Keratinocyte (primary cell): ENCODE measurements around the gene RABGGTB. TPM values are rescaled to one million over a fixed set of nuclear protein-coding genes. Genes with fewer than 3 reads are reported as not detected.

Experiments used
- DNase-seq: peaks from one replicate; pipeline ENCODE4 v3.0.0-alpha.2; 2011; ENCODE audit warnings: low read depth, missing footprints, low spot score
- FAIRE-seq: peaks from 2 replicates; lab custom pipeline; 2011; peaks lifted over from hg19 to GRCh38; lab: Jason Lieb, UNC
- H2AFZ ChIP-seq: 2 replicates; pipeline ENCODE4 v1.6.0; 2012; ENCODE audit warnings: low read length, control low read depth, inconsistent platforms; ENCODE audit not compliant: control insufficient read depth
- H3K27ac ChIP-seq: 2 replicates; pipeline ENCODE4 v1.5.1; 2011; ENCODE audit warnings: low read length; ENCODE audit not compliant: control insufficient read depth, insufficient read depth
- H3K27me3 ChIP-seq: 3 replicates; pipeline ENCODE4 v1.6.0; 2011; ENCODE audit warnings: low read length; ENCODE audit not compliant: control insufficient read depth, insufficient read depth; ENCODE audit errors: extremely low read depth
- H3K36me3 ChIP-seq, 2 experiments: 2 replicates in 1 of 2; 3 replicates in 1 of 2; pipeline ENCODE4 v1.5.1; 2011; ENCODE audit warnings: low read length in 2 of 2, mild to moderate bottlenecking in 1 of 2; ENCODE audit not compliant: control insufficient read depth in 2 of 2, insufficient read depth in 2 of 2; ENCODE audit errors: extremely low read depth in 1 of 2
- H3K4me1 ChIP-seq: 3 replicates; pipeline ENCODE4 v1.5.1; 2011; ENCODE audit warnings: low read length; ENCODE audit not compliant: control insufficient read depth, insufficient read depth; ENCODE audit errors: extremely low read depth
- H3K4me2 ChIP-seq: 3 replicates; pipeline ENCODE4 v1.6.0; 2011; ENCODE audit warnings: low read depth, low read length; ENCODE audit not compliant: control insufficient read depth, insufficient read depth; ENCODE audit errors: extremely low read depth
- H3K4me3 ChIP-seq, 3 experiments: fragments of 200-600 bp in 1 of 3; sonication (generic) in 1 of 3; 2 replicates in 2 of 3; 3 replicates in 1 of 3; pipeline ENCODE4 v1.5.1; 2011 to 2016; ENCODE audit warnings: low read length in 3 of 3, mild to moderate bottlenecking in 3 of 3, control low read depth in 2 of 3, inconsistent platforms in 1 of 3, low read depth in 1 of 3, mixed read lengths in 1 of 3, mixed run types in 1 of 3, moderate library complexity in 1 of 3; ENCODE audit not compliant: control insufficient read depth in 2 of 3, insufficient read depth in 2 of 3; ENCODE audit errors: extremely low read depth in 1 of 3
- H3K79me2 ChIP-seq: 2 replicates; pipeline ENCODE4 v1.6.0; 2012; ENCODE audit warnings: low read length; ENCODE audit not compliant: control insufficient read depth, insufficient read depth
- H3K9ac ChIP-seq: 3 replicates; pipeline ENCODE4 v1.6.0; 2011; ENCODE audit warnings: low read length; ENCODE audit not compliant: control insufficient read depth, insufficient read depth; ENCODE audit errors: extremely low read depth
- H3K9me1 ChIP-seq: 3 replicates; pipeline ENCODE4 v1.6.0; 2011; ENCODE audit warnings: low read length; ENCODE audit not compliant: control insufficient read depth, insufficient read depth; ENCODE audit errors: extremely low read depth
- H3K9me3 ChIP-seq: 2 replicates; pipeline ENCODE4 v1.5.1; 2012; ENCODE audit warnings: low read depth, low read length; ENCODE audit not compliant: control insufficient read depth
- H4K20me1 ChIP-seq: 3 replicates; pipeline ENCODE4 v1.6.0; 2011; ENCODE audit warnings: low read length; ENCODE audit not compliant: control insufficient read depth, insufficient read depth; ENCODE audit errors: extremely low read depth
- CTCF ChIP-seq, 3 experiments: IDR thresholded peaks in 1 of 3; conservative IDR thresholded peaks in 1 of 3; optimal IDR thresholded peaks in 1 of 3; 2 replicates in 2 of 3; 3 replicates in 1 of 3; pipeline versions ENCODE3 to v1.5.1; 2011; ENCODE audit warnings: low read length in 3 of 3, mild to moderate bottlenecking in 3 of 3, moderate library complexity in 2 of 3, control low read depth in 1 of 3, inconsistent platforms in 1 of 3; ENCODE audit not compliant: insufficient read depth in 2 of 3; ENCODE audit errors: extremely low read depth in 1 of 3
- EZH2 ChIP-seq: IDR thresholded peaks from one replicate; pipeline ENCODE4 v1.6.1; 2012; ENCODE audit warnings: inconsistent platforms, mild to moderate bottlenecking, low read length, moderate library complexity
- dilution Hi-C: fragments of 300-500 bp; cut with MboI; formaldehyde crosslinking; loops from one replicate; pipeline ENCODE4 v1.7.0; 2020; ENCODE audit warnings: low sequenced_read_pairs; ENCODE audit not compliant: extremely low pct_ligation_motif_present
- polyA plus RNA-seq, 5 experiments: library from polyadenylated mRNA; depleted of rRNA in 3 of 5; stranded (reverse) in 3 of 5; stranded (forward) in 1 of 5; unstranded in 1 of 5; fragments of >200 nt; gene quantifications; 1 replicate in 1 of 5; 2 replicates in 3 of 5; 3 replicates in 1 of 5; pipeline versions ENCODE4 v1.2.1 to v1.2.3, GENCODE V29; 2011 to 2012; ENCODE audit warnings: missing spikeins in 2 of 5, low read depth in 1 of 5, low replicate concordance in 1 of 5
- small RNA-seq, 3 experiments: library from RNA; depleted of rRNA; stranded (forward); fragments of <200 nt; gene quantifications; one replicate each; pipeline ENCODE3, GENCODE V24; 2012; ENCODE audit warnings: low read depth in 3 of 3, low replicate concordance in 1 of 3; ENCODE audit not compliant: insufficient read length in 3 of 3

The RABGGTB gene
- polyA plus RNA-seq, 1 donor (not counting 4 experiments of a cell fraction or from before 2014, with no cell fraction given), result 243 TPM

GRCh38 chr1:75841421-75841820 lies 55.4 kb downstream of the RABGGTB start:
- FAIRE-seq, result no peak
- no peaks in the 10 kb centered on the region for H3K9me3 ChIP-seq
- no peak overlapping the region for H2AFZ ChIP-seq
- H3K27me3 ChIP-seq, result no peaks in the 10 kb centered on the region
- no peaks in the 10 kb centered on the region for H3K36me3 ChIP-seq
- H4K20me1 ChIP-seq, result no peaks in the 10 kb centered on the region
- H3K4me3 ChIP-seq, result no peak overlapping the region
- DNase-seq, result no peak
- no peak for TF ChIP-seq CTCF (optimal IDR thresholded peaks at IDR 0.05 in 1 of 3, IDR thresholded peaks at IDR 0.05 in 1 of 3, conservative IDR thresholded peaks at IDR 0.05 in 1 of 3; ENCODE audit: extremely low read depth in 1 of 3, insufficient read depth in 2 of 3, low read length in 3 of 3)
- no peak for TF ChIP-seq EZH2
- dilution Hi-C loops, result no loop called here
- no peak overlapping the region for H3K4me2 ChIP-seq
- no peak overlapping the region for H3K27ac ChIP-seq
- H3K79me2 ChIP-seq, result no peaks in the 10 kb centered on the region
- H3K9ac ChIP-seq, result no peak overlapping the region
- no peaks in the 10 kb centered on the region for H3K4me1 ChIP-seq
- H3K9me1 ChIP-seq, result no peaks in the 10 kb centered on the region

Small RNA genes lying within 50 kb of the gene (small RNA-seq; reads per million reads assigned to genes)
- gene SNORD45A, result 0 reads per million in 3 experiments
- 0 reads per million in 3 experiments for gene SNORD45B
- 0 reads per million in 3 experiments for gene SNORD45C

Other genes with a start within 250 kb of the RABGGTB start
- 0.31 to 0.72 TPM (median 0.49 TPM) in 3 replicates for gene SLC44A5, start 175.1 kb upstream of the RABGGTB start, polyA plus RNA-seq
- 26.8 to 52.2 TPM (median 29.3 TPM) in 3 replicates for gene ACADM, start 61.5 kb upstream of the RABGGTB start, polyA plus RNA-seq
- gene MSH4, start 10.6 kb downstream of the RABGGTB start, polyA plus RNA-seq, result 0.05 to 0.13 TPM (median 0.10 TPM) in 3 replicates
- gene ASB17, start 146.1 kb downstream of the RABGGTB start, polyA plus RNA-seq, result not detected in 3 replicates